GM12872 (cell line): Measurements from ENCODE around the gene DDI2.

Experiments used
- CTCF ChIP-seq: IDR thresholded peaks from 3 replicates; pipeline ENCODE4 v1.5.1; 2011; ENCODE audit warnings: low read depth, mild to moderate bottlenecking, low read length, moderate library complexity; ENCODE audit not compliant: insufficient read depth

DDI2 gene

GRCh38 chr1:15617173-15618076 lies at the start of gene DDI2:
DDI2 (plus strand) TSS chr1:15617458; CDS start chr1:15617671, 213 bp downstream.
- no peak for TF ChIP-seq CTCF

DNA sequence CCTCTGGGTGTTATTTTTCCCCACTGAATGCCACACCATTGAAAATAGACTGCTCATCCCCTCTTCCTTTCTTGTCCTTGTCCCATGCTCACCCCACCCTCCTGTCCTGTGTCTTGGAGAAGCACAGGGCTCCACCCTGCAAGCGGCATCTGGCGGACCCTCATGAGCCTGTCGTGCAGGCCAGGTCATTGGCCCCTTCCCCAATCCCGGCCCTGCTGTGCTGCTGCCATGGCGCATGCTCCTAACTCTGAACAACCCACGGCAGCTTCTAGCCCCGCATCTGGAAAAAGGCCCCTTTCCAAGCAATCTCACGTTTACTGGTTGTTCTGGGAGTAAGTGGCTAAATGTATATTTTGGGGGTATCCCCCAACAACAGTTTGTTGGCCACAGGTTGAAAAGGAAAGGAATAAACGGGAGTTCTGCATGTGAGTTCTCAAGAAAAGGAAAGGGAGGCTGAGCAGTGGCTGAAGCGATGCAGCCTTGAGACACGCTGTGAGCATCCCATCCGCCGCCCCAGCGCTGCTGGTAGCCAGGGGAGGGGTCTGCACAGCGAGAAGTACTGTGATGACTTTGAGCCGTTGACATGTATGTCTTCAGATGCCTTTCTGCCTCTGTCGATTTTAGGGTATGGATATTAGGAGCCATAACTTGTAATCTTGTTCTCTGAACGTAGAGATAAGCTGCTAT lies 48.7 kb upstream of the DDI2 start:
- TF ChIP-seq CTCF = no peak

DNA sequence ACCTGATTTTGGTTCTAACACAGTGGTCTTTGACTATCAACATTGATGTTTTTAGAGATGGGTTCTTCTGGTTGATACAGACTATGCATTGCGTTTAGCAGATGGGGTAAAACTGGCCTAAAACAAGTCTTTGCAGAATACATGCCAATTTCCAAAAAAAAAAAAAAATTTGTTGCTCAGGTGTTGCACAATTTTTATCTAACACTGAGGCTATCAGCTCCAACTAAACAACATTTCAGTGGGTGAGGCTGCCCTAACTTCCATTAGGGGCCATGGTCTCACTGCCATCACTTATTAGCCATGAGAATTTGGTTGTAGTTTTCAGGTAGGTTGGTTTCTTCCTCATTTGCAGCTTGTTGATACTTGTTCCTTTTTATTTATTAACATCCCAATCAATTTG lies 46.4 kb upstream of the DDI2 start:
- TF ChIP-seq CTCF = no peak

GRCh38 chr1:15571266-15571665 lies 46.0 kb upstream of the DDI2 start:
- TF ChIP-seq CTCF = no peak

DNA sequence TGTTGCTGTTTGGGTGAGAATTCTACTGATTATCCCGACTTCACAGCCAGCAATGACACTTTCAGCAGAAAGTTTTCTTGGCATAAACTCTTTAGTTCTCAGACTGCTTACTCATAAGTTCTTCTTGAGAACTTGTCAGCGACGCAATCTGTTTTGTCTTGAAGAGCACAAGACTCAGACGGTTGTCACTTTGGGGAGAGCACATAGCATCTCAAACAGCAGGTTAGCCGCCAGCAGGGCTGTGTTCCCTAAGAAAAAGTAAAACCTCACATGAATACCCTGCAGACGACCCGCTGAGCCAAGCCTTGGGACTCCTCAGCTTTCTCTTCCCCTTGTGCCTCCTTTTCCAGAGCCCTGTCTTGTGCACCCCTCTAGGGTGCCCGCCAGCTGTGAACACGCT lies 43.8 kb upstream of the DDI2 start:
- no peak for TF ChIP-seq CTCF

GRCh38 chr1:15574741-15575140 lies 42.5 kb upstream of the DDI2 start:
- no peak for TF ChIP-seq CTCF

DNA sequence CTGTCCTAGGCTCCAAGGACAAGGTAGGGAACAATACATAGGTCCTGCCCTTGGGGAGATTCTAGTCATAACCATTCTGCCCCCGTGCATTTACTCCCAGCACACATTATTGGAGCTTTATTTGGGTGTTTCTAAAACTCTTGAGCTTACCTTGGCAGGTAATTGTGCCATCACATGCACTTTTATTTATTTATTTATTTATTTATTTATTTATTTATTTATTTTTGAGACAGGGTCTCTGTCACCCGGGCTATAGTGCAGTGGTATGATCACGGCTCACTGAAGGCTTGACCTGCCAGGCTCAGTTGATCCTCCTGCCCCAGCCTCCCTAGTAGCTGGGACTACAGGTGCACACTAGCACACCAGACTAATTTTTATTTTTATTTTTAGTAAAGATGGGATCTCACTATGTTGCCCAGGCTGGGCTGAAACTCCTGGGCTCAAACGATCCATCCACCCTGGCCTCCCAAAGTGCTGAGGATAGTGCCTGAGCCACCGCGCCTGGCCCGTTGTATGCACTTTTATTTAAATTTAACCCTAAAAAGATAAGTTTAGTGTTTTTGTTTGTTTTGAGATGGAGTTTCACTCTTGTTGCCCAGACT lies 41.6 kb upstream of the DDI2 start:
- TF ChIP-seq CTCF = no peak
